Measurements from ENCODE around the gene NIPAL3.

- TF ChIP-seq CTCF (IDR thresholded peaks at IDR 0.05) (no peak), POLR2A (IDR thresholded peaks at IDR 0.05) (no peak), EP300 (IDR thresholded peaks at IDR 0.05; ENCODE audit: low read depth) (no peak)
These were observed 26.5 kb downstream of the NIPAL3 start for GRCh38 chr1:24441996-24442668.
